GM20431 (cell line): ENCODE results near the gene IRF2.

Experiments
- in situ Hi-C: fragments of 300-500 bp; cut with MseI, MboI; formaldehyde crosslinking; loops from one replicate; pipeline ENCODE4 v1.15.0; 2020; ENCODE audit warnings: low sequenced_read_pairs; ENCODE audit not compliant: unreplicated experiment

The IRF2 gene

DNA sequence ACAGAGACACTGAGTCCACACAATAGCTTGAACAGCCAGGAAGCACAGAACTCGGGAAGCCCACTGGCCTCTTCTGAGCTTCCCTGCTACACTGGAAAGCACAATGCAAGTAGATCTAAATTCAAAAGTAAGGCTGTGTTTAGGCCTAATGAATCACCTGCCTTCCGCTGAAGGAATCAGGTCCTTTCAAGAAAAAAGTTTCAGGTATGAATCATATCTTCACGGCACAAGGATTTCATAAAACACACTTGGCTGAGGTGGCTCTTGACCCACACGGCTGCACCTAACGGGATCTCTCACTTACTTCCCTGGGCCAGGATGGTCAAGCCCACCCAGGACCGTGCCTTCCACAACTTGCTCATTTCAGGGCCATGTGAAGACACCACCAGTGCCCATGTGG is 59.3 kb downstream of the IRF2 start:
- in situ Hi-C loops: no loop called here

GRCh38 chr4:184413261-184414046 is 60.9 kb downstream of the IRF2 start:
- in situ Hi-C loops: no loop called here

- in situ Hi-C loops: no loop called here
Measured at GRCh38 chr4:184410748-184411147, 63.6 kb downstream of the IRF2 start.

- in situ Hi-C loops: no loop called here
Measured at GRCh38 chr4:184409911-184410692, 64.2 kb downstream of the IRF2 start.

- in situ Hi-C loops: no loop called here
Measured at GRCh38 chr4:184409502-184409901, 64.8 kb downstream of the IRF2 start.

GRCh38 chr4:184408684-184409081 is 65.7 kb downstream of the IRF2 start:
- in situ Hi-C loops: no loop called here

GRCh38 chr4:184408021-184408683 is 66.2 kb downstream of the IRF2 start:
- in situ Hi-C loops: no loop called here

GRCh38 chr4:184406958-184407391 is 67.4 kb downstream of the IRF2 start:
- in situ Hi-C loops: no loop called here

GRCh38 chr4:184404047-184404446 is 70.3 kb downstream of the IRF2 start:
- in situ Hi-C loops: no loop called here

- in situ Hi-C loops: no loop called here
Measured at GRCh38 chr4:184403384-184403781, 71.0 kb downstream of the IRF2 start.

GRCh38 chr4:184402740-184403383 is 71.5 kb downstream of the IRF2 start:
- in situ Hi-C loops: no loop called here

GRCh38 chr4:184402239-184402638 is 72.1 kb downstream of the IRF2 start:
- in situ Hi-C loops: no loop called here

GRCh38 chr4:184401397-184402171 is 72.8 kb downstream of the IRF2 start:
- in situ Hi-C loops: no loop called here

DNA sequence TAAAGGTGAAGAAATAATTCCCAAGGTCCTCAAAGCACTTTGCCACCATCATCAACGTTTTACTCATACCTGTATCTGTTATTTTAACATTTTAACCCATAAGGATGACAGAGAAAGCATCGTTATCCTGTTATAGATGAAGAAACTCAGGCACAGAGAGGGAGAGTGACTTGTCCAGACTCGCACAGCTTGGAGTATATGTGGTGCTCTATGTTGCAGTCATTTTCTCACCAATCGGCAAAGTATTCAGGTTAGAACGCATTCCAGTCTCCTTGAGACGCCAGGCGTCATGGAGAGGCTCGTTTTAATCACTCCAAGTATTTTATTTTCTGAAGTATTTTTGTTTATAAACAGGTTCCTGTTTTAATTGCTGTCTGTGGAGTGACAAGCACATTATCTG is 73.5 kb downstream of the IRF2 start:
- in situ Hi-C loops: no loop called here

- in situ Hi-C loops: no loop called here
Measured at GRCh38 chr4:184400375-184400870, 73.9 kb downstream of the IRF2 start.

- in situ Hi-C loops: loop anchor here (25.0 kb wide), 1 partner anchor 138 kb away; no protein-coding TSS in a partner anchor
Measured at GRCh38 chr4:184399512-184399908, 74.8 kb downstream of the IRF2 start.

DNA sequence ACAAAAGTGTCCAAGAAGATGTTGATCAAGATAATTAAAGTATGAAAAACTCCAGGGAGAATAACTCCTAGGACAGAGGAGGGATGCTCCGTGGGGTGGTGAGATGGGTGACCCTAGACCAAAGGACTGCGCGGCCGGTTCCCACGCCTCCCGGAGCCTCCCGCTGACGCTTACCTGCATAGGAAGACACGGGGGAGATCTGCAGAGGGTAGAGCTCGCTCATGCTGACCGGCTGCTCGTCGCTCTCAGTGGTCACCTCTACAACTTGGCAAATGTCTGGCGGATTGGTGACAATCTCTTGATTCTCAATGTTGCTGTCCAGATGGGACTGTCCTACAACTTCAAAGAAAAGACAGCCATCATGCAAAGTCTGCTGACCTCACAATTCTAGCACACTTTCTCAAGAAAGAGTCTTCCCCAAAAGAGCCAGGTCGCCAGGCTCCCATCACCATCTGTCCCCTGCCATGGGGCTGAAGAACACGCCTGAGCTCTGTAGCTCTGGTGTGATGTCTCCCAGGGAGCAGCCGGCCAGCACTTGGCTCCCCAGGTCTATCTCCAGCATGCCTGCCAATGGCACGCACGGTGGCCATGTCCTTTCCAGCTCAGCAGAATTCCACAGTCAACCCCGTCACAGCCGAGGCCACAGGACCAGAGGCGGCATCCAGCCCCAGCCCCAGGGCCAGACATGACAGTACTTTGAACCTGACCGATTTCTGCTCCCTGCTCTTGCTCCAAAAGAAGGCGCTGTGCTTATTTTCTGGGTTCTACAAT is 75.4 kb downstream of the IRF2 start:
- in situ Hi-C loops: loop anchor here (25.0 kb wide), 1 partner anchor 138 kb away; no protein-coding TSS in a partner anchor

- in situ Hi-C loops: loop anchor here (25.0 kb wide), 1 partner anchor 140 kb away; no protein-coding TSS in a partner anchor
Measured at GRCh38 chr4:184397516-184398163, 76.7 kb downstream of the IRF2 start.
